NCI-H774 (cell line): ENCODE results near the gene ATXN2L.
"Not testable (repeated sequence)": the region's sequence is repeated elsewhere in the genome, so short reads cannot be mapped to it uniquely, and the experiment has no call there.

ENCODE experiments used
- DNase-seq: peaks from one replicate; lab custom pipeline; 2025; lab: John Stamatoyannopoulos, UW

Gene ATXN2L

GRCh38 chr16:28822520-28823290 is at the start of gene ATXN2L:
Gene ATXN2L, plus strand, starts transcription at chr16:28822999. Its CDS starts 261 bp downstream, at chr16:28823260.
- DNase-seq = peak; percentile 95

GRCh38 chr16:28781697-28782096 is 41.1 kb upstream of the ATXN2L start:
- not testable (repeated sequence) for DNase-seq

- DNase-seq = not testable (repeated sequence)
Observed at GRCh38 chr16:28782357-28782756, 40.4 kb upstream of the ATXN2L start.

GRCh38 chr16:28802235-28803019 is 20.4 kb upstream of the ATXN2L start:
- DNase-seq = not testable (repeated sequence)

- not testable (repeated sequence) for DNase-seq
Observed at GRCh38 chr16:28807445-28808120, 15.2 kb upstream of the ATXN2L start.

- no peak for DNase-seq
Observed at GRCh38 chr16:28820016-28820415, 2.8 kb upstream of the ATXN2L start.

GRCh38 chr16:28820546-28820945 is 2.3 kb upstream of the ATXN2L start:
- not testable (repeated sequence) for DNase-seq

GRCh38 chr16:28821874-28822519 is 802 bp upstream of the ATXN2L start:
- no peak for DNase-seq

- no peak for DNase-seq
Observed at GRCh38 chr16:28823291-28823872, 583 bp downstream of the ATXN2L start.

- peak; percentile 93 for DNase-seq
Observed at GRCh38 chr16:28823873-28824716, 1.3 kb downstream of the ATXN2L start.

- DNase-seq = no peak
Observed at GRCh38 chr16:28824717-28824973, 1.8 kb downstream of the ATXN2L start.

- no peak for DNase-seq
Observed at GRCh38 chr16:28826141-28826540, 3.3 kb downstream of the ATXN2L start.

GRCh38 chr16:28829747-28830146 is 6.9 kb downstream of the ATXN2L start:
- no peak for DNase-seq

GRCh38 chr16:28830531-28830930 is 7.7 kb downstream of the ATXN2L start:
- DNase-seq = no peak

GRCh38 chr16:28834349-28834748 is 11.6 kb downstream of the ATXN2L start:
- no peak for DNase-seq

GRCh38 chr16:28834873-28835863 is 12.4 kb downstream of the ATXN2L start:
- no peak for DNase-seq

- DNase-seq = no peak
Observed at GRCh38 chr16:28835864-28836760, 13.3 kb downstream of the ATXN2L start.

- no peak for DNase-seq
Observed at GRCh38 chr16:28836761-28837064, 13.9 kb downstream of the ATXN2L start.
